ENCODE data around the gene GAD1. TPM values are rescaled to one million over a fixed set of nuclear protein-coding genes. Genes with fewer than 3 reads are reported as not detected.
A peak's percentile ranks its signal among the peaks of the same experiment; 100 is the strongest.

Gene GAD1
- total and polyA plus RNA-seq, 9 donors: 0.22 to 0.77 (median 0.33) TPM; not detected in 1

DNA sequence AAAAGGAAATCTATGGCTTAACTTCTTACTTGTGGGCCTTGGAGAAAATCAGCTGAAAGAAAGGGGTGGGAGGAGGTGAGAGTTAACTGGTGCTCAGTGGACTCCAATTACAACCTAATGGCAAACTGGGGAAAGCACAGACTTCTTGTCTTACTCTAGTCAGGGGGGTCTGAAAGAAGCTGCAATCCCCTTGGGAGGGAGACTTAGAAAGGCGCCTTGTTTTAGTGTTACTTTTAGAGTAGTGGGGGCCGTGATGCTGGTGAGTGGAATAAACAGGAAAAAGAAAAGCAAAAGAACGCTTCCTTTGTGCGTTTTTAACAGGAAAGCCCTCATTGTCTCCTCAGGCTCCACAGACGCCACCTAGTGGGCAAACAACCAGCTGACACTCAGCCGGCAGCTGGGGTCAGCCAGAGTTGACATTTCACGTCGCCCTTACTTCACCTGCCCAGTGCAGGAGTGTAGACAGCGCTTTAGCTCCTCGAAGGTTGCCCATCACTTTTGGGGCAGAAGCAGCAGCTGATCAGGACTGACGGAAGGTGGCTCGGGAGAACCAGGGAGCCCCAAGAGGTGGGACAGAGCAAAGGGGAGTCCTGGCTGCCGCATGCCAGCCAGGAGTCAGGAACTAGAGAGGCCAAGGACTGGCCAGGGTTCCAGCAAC, 56.5 kb downstream of the GAD1 start:
- Histone ChIP-seq H3K9me3 (no peaks in the 10 kb centered on the region), H3K27me3 (no peaks in the 10 kb centered on the region), H3K27ac (no peak overlapping the region), H3K36me3 (no peaks in the 10 kb centered on the region), H3K4me1 (ENCODE audit: insufficient read depth) (no peaks in the 10 kb centered on the region), H3K4me3 (no peak overlapping the region)
- intact Hi-C loops (cut with DNase I): no loop called here
- 19 to 22% (median 22%) methylated on average over 13 of the region's 13 CpGs for WGBS, 3 donors
- TF ChIP-seq, protein P1, sequence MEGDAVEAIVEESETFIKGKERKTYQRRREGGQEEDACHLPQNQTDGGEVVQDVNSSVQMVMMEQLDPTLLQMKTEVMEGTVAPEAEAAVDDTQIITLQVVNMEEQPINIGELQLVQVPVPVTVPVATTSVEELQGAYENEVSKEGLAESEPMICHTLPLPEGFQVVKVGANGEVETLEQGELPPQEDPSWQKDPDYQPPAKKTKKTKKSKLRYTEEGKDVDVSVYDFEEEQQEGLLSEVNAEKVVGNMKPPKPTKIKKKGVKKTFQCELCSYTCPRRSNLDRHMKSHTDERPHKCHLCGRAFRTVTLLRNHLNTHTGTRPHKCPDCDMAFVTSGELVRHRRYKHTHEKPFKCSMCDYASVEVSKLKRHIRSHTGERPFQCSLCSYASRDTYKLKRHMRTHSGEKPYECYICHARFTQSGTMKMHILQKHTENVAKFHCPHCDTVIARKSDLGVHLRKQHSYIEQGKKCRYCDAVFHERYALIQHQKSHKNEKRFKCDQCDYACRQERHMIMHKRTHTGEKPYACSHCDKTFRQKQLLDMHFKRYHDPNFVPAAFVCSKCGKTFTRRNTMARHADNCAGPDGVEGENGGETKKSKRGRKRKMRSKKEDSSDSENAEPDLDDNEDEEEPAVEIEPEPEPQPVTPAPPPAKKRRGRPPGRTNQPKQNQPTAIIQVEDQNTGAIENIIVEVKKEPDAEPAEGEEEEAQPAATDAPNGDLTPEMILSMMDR (IDR thresholded peaks at IDR 0.05): peak in 2 of 3 donors; percentile 32 to 37
- TF ChIP-seq POLR2A (IDR thresholded peaks at IDR 0.05): no peak
- peak; percentile 20 to 69 (median 49) for DNase-seq

GRCh38 chr2:170878066-170878465, 61.4 kb downstream of the GAD1 start:
- H3K4me3 ChIP-seq: no peak overlapping the region

DNA sequence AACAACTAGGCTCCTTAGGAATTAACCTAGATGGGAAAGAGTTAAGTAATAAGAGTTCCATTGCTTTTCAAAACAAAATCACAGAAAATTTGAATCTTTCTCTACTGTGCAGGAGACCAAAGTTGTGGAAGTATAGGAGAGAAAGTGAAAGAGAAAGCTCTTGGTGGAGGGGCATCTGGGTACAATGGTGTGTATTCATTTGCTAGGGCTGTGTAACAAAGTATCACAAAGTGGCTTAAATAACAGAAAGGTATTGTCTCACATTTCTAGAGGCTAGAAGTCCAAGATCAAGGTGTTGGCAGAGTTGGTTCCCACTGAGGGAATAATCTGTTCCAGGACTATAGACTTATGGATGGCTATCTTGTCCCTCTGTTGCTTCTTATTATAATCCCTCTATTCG, 61.8 kb downstream of the GAD1 start:
- Histone ChIP-seq H3K4me3 (no peak overlapping the region), H3K4me1 (ENCODE audit: insufficient read depth) (no peaks in the 10 kb centered on the region), H3K9me3 (no peaks in the 10 kb centered on the region), H3K27me3 (no peaks in the 10 kb centered on the region), H3K27ac (no peak overlapping the region), H3K36me3 (no peaks in the 10 kb centered on the region)
- DNase-seq: no peak
- no peak for TF ChIP-seq EP300 (IDR thresholded peaks at IDR 0.05)
- TF ChIP-seq, protein P1 (IDR thresholded peaks at IDR 0.05): no peak
- TF ChIP-seq POLR2A (IDR thresholded peaks at IDR 0.05): no peak
- intact Hi-C loops (cut with DNase I): no loop called here
- WGBS, 3 donors: 76 to 87% (median 80%) methylated on average over 1 of the region's 1 CpG

More at GRCh38 chr2:170878066-170878465, 61.4 kb downstream of the GAD1 start:
- Histone ChIP-seq H3K36me3 (no peaks in the 10 kb centered on the region), H3K4me1 (ENCODE audit: insufficient read depth) (no peaks in the 10 kb centered on the region), H3K27me3 (no peaks in the 10 kb centered on the region), H3K9me3 (no peaks in the 10 kb centered on the region), H3K27ac (no peak overlapping the region)
- intact Hi-C loops (cut with DNase I): no loop called here
- no peak for TF ChIP-seq POLR2A (IDR thresholded peaks at IDR 0.05)
- no peak for TF ChIP-seq EP300 (IDR thresholded peaks at IDR 0.05)
- TF ChIP-seq, protein P1 (IDR thresholded peaks at IDR 0.05): no peak
- no peak for DNase-seq

DNA sequence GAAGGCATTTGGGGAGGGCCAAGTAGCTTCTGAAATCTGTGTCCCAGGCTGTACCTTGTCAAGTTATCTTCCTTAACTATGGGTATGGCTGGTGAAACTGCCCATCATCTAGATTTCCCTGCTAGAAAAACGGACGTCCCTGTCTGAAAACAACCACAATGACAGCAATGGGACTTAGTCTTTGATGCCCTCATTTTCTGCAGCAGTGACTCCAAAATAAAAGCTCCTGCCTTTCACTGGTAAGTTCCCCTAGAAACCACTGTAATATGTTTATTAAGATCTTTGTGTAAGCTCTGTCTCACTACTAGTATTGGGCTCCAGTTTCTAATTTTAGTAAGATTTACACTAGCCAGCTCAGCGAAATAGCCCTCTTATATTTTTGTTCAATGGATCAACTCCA, 65.2 kb downstream of the GAD1 start:
- H3K27ac ChIP-seq: no peak overlapping the region
- no peak for DNase-seq
- 30 to 44% (median 41%) methylated on average over 3 of the region's 3 CpGs for WGBS, 3 donors
- H3K4me1 ChIP-seq (ENCODE audit: insufficient read depth): no peaks in the 10 kb centered on the region
- intact Hi-C loops (cut with DNase I): no loop called here
- H3K27me3 ChIP-seq: no peaks in the 10 kb centered on the region
- H3K4me3 ChIP-seq: no peak overlapping the region
- H3K9me3 ChIP-seq: no peaks in the 10 kb centered on the region
- no peaks in the 10 kb centered on the region for H3K36me3 ChIP-seq
- TF ChIP-seq POLR2A (IDR thresholded peaks at IDR 0.05) (no peak), EP300 (IDR thresholded peaks at IDR 0.05) (no peak)
- TF ChIP-seq, protein P1 (IDR thresholded peaks at IDR 0.05): no peak
